Progenitor cell of endocrine pancreas (in vitro differentiated cells): ENCODE data around the gene RAB35. TPM values are rescaled to one million over a fixed set of nuclear protein-coding genes. Genes with fewer than 3 reads are reported as not detected.

ENCODE experiments used
- DNase-seq: peaks from one replicate; pipeline ENCODE4 v3.0.0; 2021; ENCODE audit warnings: low spot score; ENCODE audit not compliant: unreplicated experiment
- H3K27ac Mint-ChIP-seq: 2 replicates; pipeline ENCODE4 v1.8.0; 2021; ENCODE audit warnings: mild to moderate bottlenecking, moderate library complexity, mixed read lengths
- H3K27me3 Mint-ChIP-seq: 2 replicates; pipeline ENCODE4 v1.8.0; 2021; ENCODE audit warnings: mixed read lengths
- H3K36me3 Mint-ChIP-seq: 2 replicates; pipeline ENCODE4 v1.8.0; 2022; ENCODE audit warnings: mixed read lengths; ENCODE audit not compliant: insufficient read depth
- H3K4me1 Mint-ChIP-seq: 2 replicates; pipeline ENCODE4 v1.8.0; 2021; ENCODE audit warnings: low read depth, mixed read lengths
- H3K4me3 Mint-ChIP-seq: 2 replicates; pipeline ENCODE4 v1.8.0; 2021; ENCODE audit warnings: low read depth, mild to moderate bottlenecking, moderate library complexity, mixed read lengths
- H3K9me3 Mint-ChIP-seq: 2 replicates; pipeline ENCODE4 v1.8.0; 2021; ENCODE audit warnings: low read depth, mixed read lengths
- total RNA-seq: library from RNA; stranded (reverse); gene quantifications from 2 replicates; pipeline ENCODE4 v1.2.1, GENCODE V29; 2021
- TF ChIP-seq, protein P1 (sequence below): fragments of 200-600 bp; sonication (generic); IDR thresholded peaks from one replicate; pipeline ENCODE4 v1.5.0; 2021; ENCODE audit warnings: antibody characterized with exemption, mild to moderate bottlenecking; ENCODE audit not compliant: unreplicated experiment

The RAB35 gene
- total RNA-seq, 1 donor from 2014 or later, result 36.7 TPM

DNA sequence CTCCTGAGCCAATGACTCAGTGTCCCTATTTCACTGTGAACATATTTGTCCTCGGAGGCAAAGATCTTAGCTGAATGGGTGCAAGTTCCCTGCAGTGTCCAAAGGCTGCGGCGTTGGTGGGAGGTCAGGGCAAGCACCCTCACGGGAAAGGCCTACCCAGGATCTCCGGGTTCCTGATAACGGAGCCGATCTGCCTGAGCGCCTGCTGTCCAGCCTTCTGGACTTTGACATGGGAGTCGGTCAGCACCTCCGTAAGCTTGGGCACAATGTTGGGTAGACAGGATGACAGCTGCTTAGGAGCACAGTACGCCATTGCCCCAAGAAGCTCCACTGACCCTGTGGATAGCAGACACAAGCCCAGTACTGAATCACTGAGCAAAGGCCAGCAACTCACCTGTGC, 31.5 kb upstream of the RAB35 start:
- Mint-ChIP-seq H3K4me3 (no peak overlapping the region), H3K4me1 (no peaks in the 10 kb centered on the region), H3K27ac (peak overlapping the region; percentile 24), H3K9me3 (no peaks in the 10 kb centered on the region), H3K27me3 (no peaks in the 10 kb centered on the region), H3K36me3 (peaks cover 13% of the 10 kb centered on the region)
- TF ChIP-seq, protein P1, sequence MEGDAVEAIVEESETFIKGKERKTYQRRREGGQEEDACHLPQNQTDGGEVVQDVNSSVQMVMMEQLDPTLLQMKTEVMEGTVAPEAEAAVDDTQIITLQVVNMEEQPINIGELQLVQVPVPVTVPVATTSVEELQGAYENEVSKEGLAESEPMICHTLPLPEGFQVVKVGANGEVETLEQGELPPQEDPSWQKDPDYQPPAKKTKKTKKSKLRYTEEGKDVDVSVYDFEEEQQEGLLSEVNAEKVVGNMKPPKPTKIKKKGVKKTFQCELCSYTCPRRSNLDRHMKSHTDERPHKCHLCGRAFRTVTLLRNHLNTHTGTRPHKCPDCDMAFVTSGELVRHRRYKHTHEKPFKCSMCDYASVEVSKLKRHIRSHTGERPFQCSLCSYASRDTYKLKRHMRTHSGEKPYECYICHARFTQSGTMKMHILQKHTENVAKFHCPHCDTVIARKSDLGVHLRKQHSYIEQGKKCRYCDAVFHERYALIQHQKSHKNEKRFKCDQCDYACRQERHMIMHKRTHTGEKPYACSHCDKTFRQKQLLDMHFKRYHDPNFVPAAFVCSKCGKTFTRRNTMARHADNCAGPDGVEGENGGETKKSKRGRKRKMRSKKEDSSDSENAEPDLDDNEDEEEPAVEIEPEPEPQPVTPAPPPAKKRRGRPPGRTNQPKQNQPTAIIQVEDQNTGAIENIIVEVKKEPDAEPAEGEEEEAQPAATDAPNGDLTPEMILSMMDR, result no peak
- no peak for DNase-seq

DNA sequence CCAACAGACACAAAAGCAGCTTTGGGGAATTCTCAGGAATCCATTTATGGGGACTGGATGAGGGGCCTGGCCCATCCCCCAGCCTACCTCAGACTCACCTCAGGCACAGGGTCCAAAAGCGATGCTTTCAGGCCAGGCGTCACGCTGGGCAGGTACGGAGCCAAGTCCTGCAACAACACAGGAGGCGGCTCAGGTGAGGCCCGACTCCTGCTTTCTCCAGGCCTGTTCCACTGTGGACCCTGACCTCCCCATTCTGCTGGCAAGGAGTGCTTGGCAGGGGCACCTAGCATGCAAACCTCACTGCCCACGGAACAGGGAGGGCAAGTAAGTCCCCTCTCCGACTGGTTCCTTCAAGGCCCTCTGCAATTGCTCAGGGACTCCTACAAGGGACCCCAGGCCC, 28.6 kb upstream of the RAB35 start:
- Mint-ChIP-seq H3K9me3 (no peaks in the 10 kb centered on the region), H3K36me3 (peaks cover 31% of the 10 kb centered on the region), H3K27me3 (no peaks in the 10 kb centered on the region), H3K4me3 (no peak overlapping the region), H3K27ac (no peak overlapping the region), H3K4me1 (no peaks in the 10 kb centered on the region)
- TF ChIP-seq, protein P1, result no peak
- no peak for DNase-seq

DNA sequence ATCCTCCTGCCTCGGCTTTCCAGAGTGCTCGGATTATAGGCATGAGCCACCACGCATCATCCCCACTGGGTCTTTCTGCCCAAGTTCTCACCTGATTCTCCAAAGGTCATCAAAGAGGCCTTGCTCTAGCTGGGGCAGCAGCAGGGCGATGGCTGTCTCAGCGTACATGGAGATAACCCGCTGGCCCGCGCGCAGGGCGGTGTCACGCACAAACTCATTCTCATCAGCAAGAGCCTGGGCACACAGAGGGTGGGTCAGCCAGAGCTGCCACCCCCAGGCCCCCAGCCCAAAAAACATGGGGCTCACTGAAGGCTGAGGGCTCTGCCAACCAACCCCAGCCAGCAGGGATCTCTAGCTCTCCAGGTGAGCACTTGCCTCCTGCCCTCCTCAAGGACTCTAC, 27.7 kb upstream of the RAB35 start:
- no peak overlapping the region for H3K27ac Mint-ChIP-seq
- TF ChIP-seq, protein P1, result no peak
- no peak overlapping the region for H3K4me3 Mint-ChIP-seq
- peaks cover 35% of the 10 kb centered on the region for H3K36me3 Mint-ChIP-seq
- DNase-seq, result no peak
- no peaks in the 10 kb centered on the region for H3K9me3 Mint-ChIP-seq
- no peaks in the 10 kb centered on the region for H3K4me1 Mint-ChIP-seq
- H3K27me3 Mint-ChIP-seq, result no peaks in the 10 kb centered on the region

DNA sequence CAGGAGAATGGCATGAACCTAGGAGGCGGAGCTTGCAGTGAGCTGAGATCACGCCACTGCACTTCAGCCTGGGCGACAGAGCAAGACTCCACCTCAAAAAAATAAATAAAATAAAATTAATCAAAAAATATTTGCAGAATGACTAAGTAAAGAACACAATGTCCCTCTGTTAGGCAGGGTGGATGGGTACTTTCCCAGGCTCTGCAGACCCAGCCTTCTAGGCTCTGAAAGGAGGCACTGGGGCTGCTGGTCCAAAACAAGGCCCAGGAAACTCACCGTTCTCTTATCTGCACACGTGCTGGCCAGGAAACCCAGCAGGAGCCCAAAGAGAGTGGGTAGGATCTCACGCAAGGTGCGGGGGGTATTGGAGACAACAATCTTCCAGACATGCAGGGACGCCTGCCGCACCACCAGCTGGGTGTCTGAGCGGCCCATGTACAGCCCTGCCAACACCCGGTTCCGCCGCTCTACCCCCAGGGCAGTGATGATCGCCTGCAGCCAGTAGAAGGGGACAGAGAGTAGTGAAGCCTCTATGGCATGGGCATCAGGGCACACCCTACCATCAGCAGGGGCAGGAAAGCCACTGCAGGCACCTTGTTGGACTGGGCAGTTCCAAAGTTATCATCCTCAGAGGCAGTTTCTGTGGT, 25.8 kb upstream of the RAB35 start:
- H3K27ac Mint-ChIP-seq, result no peak overlapping the region
- no peak overlapping the region for H3K4me3 Mint-ChIP-seq
- TF ChIP-seq, protein P1, result no peak
- no peaks in the 10 kb centered on the region for H3K27me3 Mint-ChIP-seq
- no peak for DNase-seq
- no peaks in the 10 kb centered on the region for H3K9me3 Mint-ChIP-seq
- H3K36me3 Mint-ChIP-seq, result peaks cover 32% of the 10 kb centered on the region
- no peaks in the 10 kb centered on the region for H3K4me1 Mint-ChIP-seq

DNA sequence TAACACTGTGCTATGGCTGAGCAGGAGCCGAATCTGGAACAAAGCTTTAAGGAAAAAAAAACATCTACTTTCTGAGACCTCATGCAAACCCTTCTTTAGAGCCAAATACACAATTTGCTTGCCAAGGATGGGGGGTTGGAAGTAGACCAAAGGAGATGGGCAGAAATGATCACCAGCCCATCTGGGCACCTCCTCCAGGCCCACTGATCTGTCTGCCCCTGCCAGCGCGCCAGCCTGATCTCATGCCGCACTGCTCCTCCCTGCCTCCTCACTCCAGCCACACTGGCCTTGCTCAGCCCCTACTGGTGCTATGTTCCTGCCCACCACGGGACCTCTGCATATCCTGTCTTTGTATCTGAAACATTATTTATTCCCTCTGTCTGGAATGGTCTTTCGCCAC, 24.8 kb upstream of the RAB35 start:
- Mint-ChIP-seq H3K4me3 (no peak overlapping the region), H3K27me3 (no peaks in the 10 kb centered on the region), H3K36me3 (peaks cover 29% of the 10 kb centered on the region), H3K27ac (no peak overlapping the region), H3K4me1 (no peaks in the 10 kb centered on the region), H3K9me3 (no peaks in the 10 kb centered on the region)
- TF ChIP-seq, protein P1, result no peak
- DNase-seq, result no peak
